Mucosa of rectum (tissue), 2 donors: ENCODE results near the gene PTTG1IP.
A peak's percentile ranks its signal among the peaks of the same experiment; 100 is the strongest.

Source experiments
- H3K27ac ChIP-seq, 2 donors: one replicate each; pipeline ENCODE4 v1.7.0; 2013; ENCODE audit warnings: inconsistent platforms in 2 of 2, low read depth in 2 of 2, low read length in 2 of 2
- H3K27me3 ChIP-seq, 2 donors: one replicate each; pipeline ENCODE4 v1.7.0; 2013; ENCODE audit warnings: low read length in 2 of 2; ENCODE audit not compliant: control insufficient read depth in 2 of 2, insufficient read depth in 2 of 2
- H3K36me3 ChIP-seq, 2 donors: one replicate each; pipeline ENCODE4 v1.7.0; 2013; ENCODE audit warnings: low read length in 2 of 2; ENCODE audit not compliant: control insufficient read depth in 2 of 2, insufficient read depth in 2 of 2
- H3K4me1 ChIP-seq, 2 donors: one replicate each; pipeline ENCODE4 v1.7.0; 2013; ENCODE audit warnings: low read length in 2 of 2, mild to moderate bottlenecking in 1 of 2; ENCODE audit not compliant: control insufficient read depth in 2 of 2, insufficient read depth in 2 of 2
- H3K4me3 ChIP-seq, 2 donors: one replicate each; pipeline ENCODE4 v1.7.0; 2013; ENCODE audit warnings: low read length in 2 of 2
- H3K9ac ChIP-seq, 2 donors: one replicate each; pipeline ENCODE4 v1.7.0; 2013; ENCODE audit warnings: low read length in 2 of 2, low read depth in 1 of 2, mild to moderate bottlenecking in 1 of 2
- H3K9me3 ChIP-seq, 2 donors: one replicate each; pipeline ENCODE4 v1.7.0; 2013; ENCODE audit warnings: low read length in 2 of 2; ENCODE audit not compliant: control insufficient read depth in 2 of 2
- donor health status: healthy.
- donor health status: Normal muscosa, but diverticular disease.

Gene PTTG1IP

GRCh38 chr21:44872649-44873355 is 688 bp downstream of the PTTG1IP start:
- peaks cover 38 to 53% of the 10 kb centered on the region in 2 donors for H3K4me1 ChIP-seq
- peak overlapping the region; percentile 88 to 93 for H3K9ac ChIP-seq
- H3K27me3 ChIP-seq = no peaks in the 10 kb centered on the region
- peaks cover 0 to under 1% of the 10 kb centered on the region in 2 donors for H3K36me3 ChIP-seq
- H3K4me3 ChIP-seq = peak overlapping the region; percentile 73 to 90
- no peaks in the 10 kb centered on the region for H3K9me3 ChIP-seq
- H3K27ac ChIP-seq = peak overlapping the region; percentile 92 to 95

DNA sequence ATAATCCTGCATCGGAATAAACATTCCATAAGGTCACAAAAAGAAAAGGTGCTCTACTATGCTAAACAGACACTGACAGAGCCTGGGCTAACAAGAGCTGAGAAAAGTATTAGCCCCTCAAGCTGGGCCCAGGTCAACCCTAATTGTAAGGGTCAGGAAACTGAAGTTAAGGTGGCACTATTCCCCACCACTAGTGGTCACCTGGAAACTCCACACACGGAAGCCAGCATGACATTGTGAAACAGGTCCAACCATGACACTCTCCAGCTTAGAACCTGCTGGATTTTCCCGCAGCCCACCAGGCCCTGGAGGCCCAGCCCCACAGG is 1.2 kb downstream of the PTTG1IP start:
- Histone ChIP-seq H3K36me3 (peaks cover 0 to 4% of the 10 kb centered on the region in 2 donors), H3K9ac (peak overlapping the region; percentile 88 to 93), H3K4me1 (peaks cover 38 to 53% of the 10 kb centered on the region in 2 donors), H3K4me3 (peak overlapping the region; percentile 73 to 90), H3K27me3 (no peaks in the 10 kb centered on the region), H3K9me3 (no peaks in the 10 kb centered on the region), H3K27ac (peak overlapping the region; percentile 92 to 95)

GRCh38 chr21:44871576-44872269 is 1.8 kb downstream of the PTTG1IP start:
- H3K9ac ChIP-seq = peak overlapping the region; percentile 88 to 93
- peaks cover 3 to 9% of the 10 kb centered on the region in 2 donors for H3K36me3 ChIP-seq
- no peaks in the 10 kb centered on the region for H3K27me3 ChIP-seq
- H3K9me3 ChIP-seq = no peaks in the 10 kb centered on the region
- peak overlapping the region; percentile 92 to 95 for H3K27ac ChIP-seq
- peaks cover 42 to 55% of the 10 kb centered on the region in 2 donors for H3K4me1 ChIP-seq
- peak overlapping the region; percentile 73 to 90 for H3K4me3 ChIP-seq

DNA sequence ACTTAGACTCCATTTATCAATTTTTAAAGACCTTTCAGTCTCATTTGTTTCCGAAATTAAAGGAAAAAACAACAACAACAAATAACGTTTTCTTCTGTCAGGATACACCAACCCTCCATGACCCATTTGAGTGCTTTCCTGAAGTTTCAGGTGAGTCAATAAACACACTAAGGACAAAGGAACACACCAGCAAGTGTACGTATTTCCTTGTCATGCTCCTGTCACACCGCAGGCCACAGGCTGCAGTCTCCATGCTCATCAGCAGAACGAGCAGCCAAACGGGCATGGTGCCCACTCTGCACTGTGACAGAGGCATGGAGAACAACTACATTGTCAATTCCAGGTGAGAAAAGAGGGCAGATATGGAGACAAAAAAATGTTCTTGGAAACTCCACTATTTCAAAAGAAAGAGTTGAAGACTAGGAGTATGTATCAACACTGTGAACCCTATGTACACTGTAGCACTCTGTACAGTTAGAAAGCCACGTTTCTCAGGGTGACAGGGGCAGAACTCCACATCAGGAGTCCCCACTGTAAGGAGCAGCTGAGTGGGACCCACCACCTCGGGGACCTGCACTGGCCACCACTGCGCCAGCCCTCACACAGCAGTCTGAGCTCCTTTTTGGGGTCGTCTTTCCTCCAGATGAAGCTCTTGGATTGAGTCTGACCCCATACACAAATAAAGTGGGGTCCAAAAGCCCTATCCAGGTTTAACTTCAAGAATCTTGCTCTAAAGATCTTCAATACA is 2.6 kb downstream of the PTTG1IP start:
- Histone ChIP-seq H3K4me1 (peaks cover 48 to 63% of the 10 kb centered on the region in 2 donors), H3K36me3 (peaks cover 6 to 11% of the 10 kb centered on the region in 2 donors), H3K9ac (peak overlapping the region in 1 of 2 donors; percentile 93), H3K4me3 (peak overlapping the region; percentile 17 to 90), H3K27me3 (no peaks in the 10 kb centered on the region), H3K9me3 (no peaks in the 10 kb centered on the region), H3K27ac (peak overlapping the region; percentile 92 to 95)

DNA sequence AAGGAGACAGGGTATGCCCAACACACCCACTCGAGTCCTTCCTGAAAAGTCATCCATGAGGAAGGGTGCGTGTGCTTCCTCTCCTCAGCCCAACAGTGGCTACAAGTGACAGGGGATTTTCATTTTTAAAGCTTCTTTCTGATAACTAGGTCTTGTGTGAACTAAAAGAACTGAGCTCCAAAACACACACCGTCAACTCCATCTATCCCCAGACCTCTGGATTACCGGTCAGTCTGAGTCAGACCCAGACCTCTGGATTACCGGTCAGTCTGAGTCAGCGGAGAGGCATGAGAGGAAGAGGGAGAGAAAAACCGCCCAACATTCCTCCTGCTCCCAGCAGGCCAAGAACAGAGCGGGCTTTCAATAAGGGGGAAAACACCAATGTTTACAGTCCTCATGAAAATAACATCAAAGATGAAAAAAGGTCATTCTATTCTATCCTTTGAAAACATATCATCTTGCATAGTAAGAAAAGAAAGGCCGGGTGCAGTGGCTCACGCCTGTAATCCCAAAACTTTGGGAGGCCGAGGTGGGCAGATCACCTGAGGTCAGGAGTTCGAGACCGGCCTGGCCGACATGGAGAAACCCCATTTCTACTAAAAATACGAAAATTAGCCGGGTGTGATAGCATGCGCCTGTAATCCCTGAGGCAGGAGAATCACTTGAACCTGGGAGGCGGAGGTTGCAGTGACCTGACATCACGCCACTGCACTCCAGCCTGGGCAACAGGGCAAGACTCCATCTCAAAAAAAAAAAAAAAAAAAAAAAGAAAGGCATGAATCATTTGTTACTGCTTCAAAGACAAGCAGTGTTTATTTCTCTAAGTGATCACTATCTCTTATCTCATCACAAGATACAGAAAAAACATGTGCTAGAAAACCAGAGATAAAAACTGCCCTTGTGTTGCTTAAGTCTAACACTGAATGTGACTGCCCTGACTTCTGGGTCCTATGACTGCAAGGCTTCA is 3.4 kb downstream of the PTTG1IP start:
- H3K9me3 ChIP-seq = no peaks in the 10 kb centered on the region
- peak overlapping the region in 1 of 2 donors; percentile 90 for H3K4me3 ChIP-seq
- no peaks in the 10 kb centered on the region for H3K27me3 ChIP-seq
- H3K9ac ChIP-seq = no peak overlapping the region
- peak overlapping the region; percentile 92 to 95 for H3K27ac ChIP-seq
- peaks cover 10 to 20% of the 10 kb centered on the region in 2 donors for H3K36me3 ChIP-seq
- peaks cover 54 to 66% of the 10 kb centered on the region in 2 donors for H3K4me1 ChIP-seq

GRCh38 chr21:44868707-44869106 is 4.8 kb downstream of the PTTG1IP start:
- Histone ChIP-seq H3K36me3 (peaks cover 19 to 31% of the 10 kb centered on the region in 2 donors), H3K27ac (no peak overlapping the region), H3K9me3 (no peaks in the 10 kb centered on the region), H3K4me3 (no peak overlapping the region), H3K9ac (no peak overlapping the region), H3K4me1 (peaks cover 47 to 60% of the 10 kb centered on the region in 2 donors), H3K27me3 (no peaks in the 10 kb centered on the region)

GRCh38 chr21:44867999-44868700 is 5.3 kb downstream of the PTTG1IP start:
- Histone ChIP-seq H3K36me3 (peaks cover 21 to 37% of the 10 kb centered on the region in 2 donors), H3K9ac (no peak overlapping the region), H3K27me3 (no peaks in the 10 kb centered on the region), H3K27ac (no peak overlapping the region), H3K4me1 (peaks cover 47 to 60% of the 10 kb centered on the region in 2 donors), H3K9me3 (no peaks in the 10 kb centered on the region), H3K4me3 (no peak overlapping the region)

GRCh38 chr21:44867464-44867863 is 6.0 kb downstream of the PTTG1IP start:
- H3K9me3 ChIP-seq = no peaks in the 10 kb centered on the region
- peaks cover 25 to 40% of the 10 kb centered on the region in 2 donors for H3K36me3 ChIP-seq
- H3K27ac ChIP-seq = no peak overlapping the region
- H3K27me3 ChIP-seq = no peaks in the 10 kb centered on the region
- peaks cover 47 to 57% of the 10 kb centered on the region in 2 donors for H3K4me1 ChIP-seq
- no peak overlapping the region for H3K9ac ChIP-seq
- no peak overlapping the region for H3K4me3 ChIP-seq

GRCh38 chr21:44866780-44867179 is 6.7 kb downstream of the PTTG1IP start:
- H3K27me3 ChIP-seq = no peaks in the 10 kb centered on the region
- no peaks in the 10 kb centered on the region for H3K9me3 ChIP-seq
- H3K4me3 ChIP-seq = no peak overlapping the region
- H3K36me3 ChIP-seq = peaks cover 27 to 43% of the 10 kb centered on the region in 2 donors
- H3K9ac ChIP-seq = no peak overlapping the region
- H3K27ac ChIP-seq = no peak overlapping the region
- peaks cover 41 to 50% of the 10 kb centered on the region in 2 donors for H3K4me1 ChIP-seq
